Endothelial cell of umbilical vein (primary cell): ENCODE measurements around the gene PLPPR2. TPM values are rescaled to one million over a fixed set of nuclear protein-coding genes. Genes with fewer than 3 reads are reported as not detected.

Source experiments
- BruUV-seq: library from RNA; stranded (reverse); fragments of 400-500 nt; replicated peaks from 2 replicates; lab custom pipeline; 2021; lab: Mats Ljungman, UMichigan
- CTCF ChIA-PET: fragments of 300-600, 350-600 bp; sonication (Branson Sonifier 250); formaldehyde crosslinking; loops from one replicate; lab custom pipeline; 2021; ENCODE audit warnings: antibody characterized with exemption, inconsistent platforms; lab: Charles Lee
- POLR2A ChIA-PET: fragments of 300-600, 350-600 bp; sonication (Branson Sonifier 250); formaldehyde crosslinking; loops from one replicate; lab custom pipeline; 2021; ENCODE audit warnings: antibody characterized with exemption, inconsistent platforms; lab: Charles Lee
- DNase-seq: peaks from one replicate; pipeline ENCODE4 v3.0.0-alpha.2; 2011; ENCODE audit warnings: low read depth, low spot score
- FAIRE-seq: peaks from 2 replicates; lab custom pipeline; 2011; peaks lifted over from hg19 to GRCh38; lab: Jason Lieb, UNC
- H2AFZ ChIP-seq: 2 replicates; pipeline ENCODE4 v1.6.0; 2012; ENCODE audit warnings: low read depth, low read length, control low read depth, inconsistent platforms
- H3K27ac ChIP-seq: 2 replicates; pipeline ENCODE4 v1.5.1; 2011; ENCODE audit warnings: low read depth, mild to moderate bottlenecking, control low read depth, low read length, moderate library complexity; ENCODE audit not compliant: insufficient read depth
- H3K27me3 ChIP-seq, 2 experiments: 2 replicates each; pipeline versions ENCODE4 v1.6.0 to v1.6.1; 2011; ENCODE audit warnings: low read length in 2 of 2, mixed read lengths in 1 of 2; ENCODE audit not compliant: control insufficient read depth in 2 of 2, insufficient read depth in 2 of 2
- H3K36me3 ChIP-seq, 2 experiments: 2 replicates in 1 of 2; 3 replicates in 1 of 2; pipeline ENCODE4 v1.5.1; 2011; ENCODE audit warnings: low read length in 2 of 2, mild to moderate bottlenecking in 1 of 2, moderate library complexity in 1 of 2; ENCODE audit not compliant: control insufficient read depth in 2 of 2, insufficient read depth in 2 of 2; ENCODE audit errors: extremely low read depth in 1 of 2
- H3K4me1 ChIP-seq: 3 replicates; pipeline ENCODE4 v1.5.1; 2011; ENCODE audit warnings: mild to moderate bottlenecking, low read length; ENCODE audit not compliant: control insufficient read depth, insufficient read depth; ENCODE audit errors: extremely low read depth
- H3K4me2 ChIP-seq: 2 replicates; pipeline ENCODE4 v1.6.1; 2011; ENCODE audit warnings: low read length, control low read depth, mixed read lengths; ENCODE audit not compliant: insufficient read depth
- H3K4me3 ChIP-seq, 3 experiments: fragments of 200-600 bp in 1 of 3; sonication (generic), shearing (Covaris generic) in 1 of 3; replicated peaks in 1 of 3; 2 replicates each; pipeline ENCODE4 v1.5.1; 2011 to 2016; ENCODE audit warnings: control low read depth in 3 of 3, low read length in 3 of 3, mild to moderate bottlenecking in 2 of 3, inconsistent platforms in 1 of 3, low read depth in 1 of 3, moderate library complexity in 1 of 3; ENCODE audit not compliant: insufficient read depth in 1 of 3
- H3K79me2 ChIP-seq: 2 replicates; pipeline ENCODE4 v1.6.0; 2012; ENCODE audit warnings: low read length, inconsistent platforms; ENCODE audit not compliant: control insufficient read depth, insufficient read depth
- H3K9ac ChIP-seq: replicated peaks from 2 replicates; pipeline ENCODE3; 2011; ENCODE audit warnings: low read length, control low read depth; ENCODE audit not compliant: insufficient read depth; ENCODE audit errors: extremely low read depth
- H3K9me1 ChIP-seq: replicated peaks from 3 replicates; pipeline ENCODE4 v1.6.0; 2011; ENCODE audit warnings: mild to moderate bottlenecking, low read length; ENCODE audit not compliant: control insufficient read depth, insufficient read depth; ENCODE audit errors: extremely low read depth
- H3K9me3 ChIP-seq: replicated peaks from 2 replicates; pipeline ENCODE4 v1.5.1; 2012; ENCODE audit warnings: low read length, inconsistent platforms; ENCODE audit not compliant: control insufficient read depth, insufficient read depth
- H4K20me1 ChIP-seq: replicated peaks from 2 replicates; pipeline ENCODE3; 2011; ENCODE audit warnings: mild to moderate bottlenecking, low read length; ENCODE audit not compliant: control insufficient read depth, insufficient read depth; ENCODE audit errors: extremely low read depth
- CTCF ChIP-seq, 2 donors: IDR thresholded peaks; 1 replicate in 1 of 2; 2 replicates in 1 of 2; pipeline ENCODE4 v1.5.1; 2011; ENCODE audit warnings: low read length in 2 of 2, mild to moderate bottlenecking in 2 of 2, moderate library complexity in 2 of 2, control low read depth in 1 of 2, inconsistent platforms in 1 of 2, low read depth in 1 of 2; ENCODE audit not compliant: insufficient read depth in 1 of 2; ENCODE audit errors: extremely low read depth in 1 of 2
- EZH2 ChIP-seq: IDR thresholded peaks from 2 replicates; pipeline ENCODE4 v1.6.1; 2012; ENCODE audit warnings: borderline replicate concordance, low read depth, mild to moderate bottlenecking, moderate library complexity, low read length, inconsistent platforms; ENCODE audit not compliant: severe bottlenecking
- FOS ChIP-seq: IDR thresholded peaks from 2 replicates; pipeline ENCODE4 v1.6.1; 2011; ENCODE audit warnings: mild to moderate bottlenecking, low read length, moderate library complexity, borderline replicate concordance; ENCODE audit not compliant: insufficient read depth
- GATA2 ChIP-seq: IDR thresholded peaks from 2 replicates; pipeline ENCODE4 v1.7.0; 2011; ENCODE audit warnings: low read depth, mild to moderate bottlenecking, moderate library complexity, mixed read lengths, low read length; ENCODE audit not compliant: insufficient read length, insufficient read depth
- JUN ChIP-seq: IDR thresholded peaks from 2 replicates; pipeline ENCODE4 v1.6.1; 2011; ENCODE audit warnings: borderline replicate concordance, low read depth; ENCODE audit not compliant: insufficient read length, insufficient read depth
- MYC ChIP-seq: IDR thresholded peaks from one replicate; pipeline ENCODE4 v1.6.1; 2011; ENCODE audit warnings: mild to moderate bottlenecking, low read depth, low read length
- POLR2A ChIP-seq: IDR thresholded peaks from 2 replicates; pipeline ENCODE4 v1.6.1; 2012; ENCODE audit warnings: low read depth, mild to moderate bottlenecking, control low read depth, low read length
- POLR2AphosphoS5 ChIP-seq: IDR thresholded peaks from 2 replicates; pipeline ENCODE4 v1.6.1; 2012; ENCODE audit warnings: low read depth, mild to moderate bottlenecking, control low read depth, low read length, moderate library complexity; ENCODE audit not compliant: insufficient read depth
- dilution Hi-C: fragments of 300-500 bp; cut with MboI; formaldehyde crosslinking; loops from one replicate; pipeline ENCODE4 v1.15.0; 2019; ENCODE audit warnings: low sequenced_read_pairs; ENCODE audit not compliant: extremely low pct_ligation_motif_present
- intact Hi-C: fragments of 100-400 bp; cut with micrococcal nuclease; formaldehyde crosslinking; loops from one replicate; pipeline ENCODE4 v1.10.0; 2022
- polyA plus RNA-seq, 4 experiments: library from polyadenylated mRNA; depleted of rRNA in 3 of 4; stranded (reverse) in 3 of 4; unstranded in 1 of 4; fragments of >200 nt; gene quantifications; 2 replicates each; pipeline versions ENCODE4 v1.2.1 to v1.2.3, GENCODE V29; 2011 to 2012; ENCODE audit warnings: missing spikeins in 1 of 4
- total RNA-seq: library from RNA; stranded (reverse); gene quantifications from 2 replicates; pipeline ENCODE4 v1.2.3, GENCODE V29; 2021
- TF ChIP-seq, protein P1 (sequence below): IDR thresholded peaks from 2 replicates; pipeline ENCODE4 v1.6.1; 2011; ENCODE audit not compliant: insufficient read depth, insufficient read length

The PLPPR2 gene
- total and polyA plus RNA-seq, 2 donors (not counting 3 experiments of a cell fraction or from before 2014, with no cell fraction given): 23.7 to 28.7 TPM

DNA sequence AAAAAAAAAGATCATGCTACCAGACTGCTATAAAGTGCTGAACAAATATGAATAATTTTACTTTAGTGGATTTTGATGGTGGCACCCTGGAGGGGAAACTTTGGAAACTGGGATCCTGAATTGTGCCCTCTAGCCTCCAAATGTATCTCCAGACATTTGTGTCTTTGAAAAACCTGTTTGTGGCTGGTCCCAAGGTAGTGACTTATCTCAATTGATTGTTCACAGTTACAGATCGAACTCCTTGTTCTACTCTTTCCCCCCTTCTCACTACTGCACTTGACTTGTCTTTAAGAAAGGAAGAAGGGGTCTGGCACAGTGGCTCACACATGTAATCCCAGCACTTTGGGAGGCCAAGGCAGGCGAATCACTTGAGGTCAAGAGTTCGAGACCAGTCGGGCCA lies 53.4 kb downstream of the PLPPR2 start:
- H3K36me3 ChIP-seq: no peaks in the 10 kb centered on the region
- FAIRE-seq (no peak), DNase-seq (no peak)
- no peaks in the 10 kb centered on the region for H3K9me3 ChIP-seq
- no peak overlapping the region for H3K4me2 ChIP-seq
- H3K79me2 ChIP-seq: no peaks in the 10 kb centered on the region
- H3K9me1 ChIP-seq: no peaks in the 10 kb centered on the region
- CTCF ChIA-PET: no interaction called here
- H2AFZ ChIP-seq: no peak overlapping the region
- no peaks in the 10 kb centered on the region for H3K4me1 ChIP-seq
- intact Hi-C loops: no loop called here
- H3K9ac ChIP-seq: no peak overlapping the region
- TF ChIP-seq FOS (no peak), CTCF (IDR thresholded peaks at IDR 0.05; ENCODE audit: extremely low read depth in 1 of 2, insufficient read depth in 1 of 2, low read depth in 1 of 2, low read length in 2 of 2) (no peak), EZH2 (no peak), MYC (no peak), POLR2AphosphoS5 (no peak), POLR2A (no peak), JUN (no peak), GATA2 (no peak)
- TF ChIP-seq, protein P1, sequence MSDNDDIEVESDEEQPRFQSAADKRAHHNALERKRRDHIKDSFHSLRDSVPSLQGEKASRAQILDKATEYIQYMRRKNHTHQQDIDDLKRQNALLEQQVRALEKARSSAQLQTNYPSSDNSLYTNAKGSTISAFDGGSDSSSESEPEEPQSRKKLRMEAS: no peak
- BruUV-seq: no TSS peak
- H3K27me3 ChIP-seq: no peaks in the 10 kb centered on the region
- dilution Hi-C loops: no loop called here
- H4K20me1 ChIP-seq: no peaks in the 10 kb centered on the region
- POLR2A ChIA-PET: no interaction called here
- H3K27ac ChIP-seq: no peak overlapping the region
- H3K4me3 ChIP-seq: no peak overlapping the region
